ENCODE measurements around the gene ELAVL1. TPM values are rescaled to one million over a fixed set of nuclear protein-coding genes. Genes with fewer than 3 reads are reported as not detected.
"Not testable (repeated sequence)": the region's sequence is repeated elsewhere in the genome, so short reads cannot be mapped to it uniquely, and the experiment has no call there.

The ELAVL1 gene
- total RNA-seq, 4 donors from 2014 or later, result 25.7 to 44.6 (median 34.5) TPM

GRCh38 chr19:8039231-8039630 lies 33.8 kb upstream of the ELAVL1 start:
- intact Hi-C loops (cut with DNase I), result no loop called here
- no peak for TF ChIP-seq POLR2A (IDR thresholded peaks at IDR 0.05)
- no peak for TF ChIP-seq CTCF (IDR thresholded peaks at IDR 0.05)
- H3K4me1 ChIP-seq, result no peaks in the 10 kb centered on the region
- H3K36me3 ChIP-seq, result no peaks in the 10 kb centered on the region
- no peak overlapping the region for H3K27ac ChIP-seq
- no peak for DNase-seq
- WGBS, 2 donors, result 80 to 93% methylated on average over 3 of the region's 3 CpGs
- peaks cover 0 to 33% (median 0%) of the 10 kb centered on the region in 4 donors for H3K27me3 ChIP-seq
- H3K4me3 ChIP-seq, result no peak overlapping the region
- H3K9me3 ChIP-seq, result no peaks in the 10 kb centered on the region

GRCh38 chr19:8038815-8039214 lies 33.4 kb upstream of the ELAVL1 start:
- Histone ChIP-seq H3K9me3 (no peaks in the 10 kb centered on the region), H3K27ac (no peak overlapping the region), H3K4me1 (no peaks in the 10 kb centered on the region), H3K36me3 (no peaks in the 10 kb centered on the region), H3K27me3 (peaks cover 0 to 33% (median 0%) of the 10 kb centered on the region in 4 donors), H3K4me3 (no peak overlapping the region)
- WGBS, 2 donors, result 56 to 72% methylated on average over 6 of the region's 6 CpGs
- DNase-seq, result no peak
- TF ChIP-seq CTCF (IDR thresholded peaks at IDR 0.05) (no peak), POLR2A (IDR thresholded peaks at IDR 0.05) (no peak)
- intact Hi-C loops (cut with DNase I), result no loop called here

GRCh38 chr19:8036434-8037099 lies 31.1 kb upstream of the ELAVL1 start:
- no peak for TF ChIP-seq CTCF (IDR thresholded peaks at IDR 0.05)
- no peak for TF ChIP-seq POLR2A (IDR thresholded peaks at IDR 0.05)
- Histone ChIP-seq H3K27ac (no peak overlapping the region), H3K36me3 (no peaks in the 10 kb centered on the region), H3K4me1 (no peaks in the 10 kb centered on the region), H3K4me3 (no peak overlapping the region), H3K9me3 (no peaks in the 10 kb centered on the region), H3K27me3 (peaks cover 0 to 30% (median 0%) of the 10 kb centered on the region in 4 donors)
- 41 to 72% methylated on average over 7 of the region's 7 CpGs for WGBS, 2 donors
- DNase-seq, result no peak
- intact Hi-C loops (cut with DNase I), result no loop called here

GRCh38 chr19:8034178-8034525 lies 28.7 kb upstream of the ELAVL1 start:
- H3K9me3 ChIP-seq, result no peaks in the 10 kb centered on the region
- H3K4me3 ChIP-seq, result no peak overlapping the region
- DNase-seq, result no peak

GRCh38 chr19:8033287-8034177 lies 28.1 kb upstream of the ELAVL1 start:
- H3K36me3 ChIP-seq; H3K4me3 ChIP-seq; H3K27ac ChIP-seq; DNase-seq; intact Hi-C loops (cut with DNase I); H3K4me1 ChIP-seq; H3K9me3 ChIP-seq: not testable (repeated sequence)
- WGBS, 2 donors, result 60 to 73% methylated on average over 16 to 22 of the region's 22 CpGs
- H3K27me3 ChIP-seq, result peaks cover 0 to 25% (median 0%) of the 10 kb centered on the region in 4 donors

More at GRCh38 chr19:8034178-8034525, 28.7 kb upstream of the ELAVL1 start:
- no peaks in the 10 kb centered on the region for H3K36me3 ChIP-seq
- WGBS, 2 donors, result 79 to 89% methylated on average over 6 of the region's 6 CpGs
- intact Hi-C loops (cut with DNase I), result no loop called here
- no peaks in the 10 kb centered on the region for H3K4me1 ChIP-seq
- H3K27ac ChIP-seq, result no peak overlapping the region
- TF ChIP-seq CTCF (IDR thresholded peaks at IDR 0.05) (no peak), POLR2A (IDR thresholded peaks at IDR 0.05) (no peak)
- H3K27me3 ChIP-seq, result peaks cover 0 to 28% (median 0%) of the 10 kb centered on the region in 4 donors
